OCI-LY7 (cell line): ENCODE measurements around the gene CAPN9. TPM values are rescaled to one million over a fixed set of nuclear protein-coding genes. Genes with fewer than 3 reads are reported as not detected.

ENCODE experiments used
- BruUV-seq: library from RNA; stranded (reverse); fragments of 400-500 nt; replicated peaks from 2 replicates; lab custom pipeline; 2021; lab: Mats Ljungman, UMichigan
- CTCF ChIA-PET: fragments of 300-600 bp; sonication (Branson Sonifier 250); formaldehyde crosslinking; loops from one replicate; lab custom pipeline; 2022; ENCODE audit warnings: antibody characterized with exemption; ENCODE audit not compliant: unreplicated experiment; lab: Charles Lee
- POLR2A ChIA-PET: fragments of 300-600 bp; sonication (Branson Sonifier 250); formaldehyde crosslinking; loops from one replicate; lab custom pipeline; 2022; ENCODE audit warnings: antibody characterized with exemption; lab: Charles Lee
- DNase-seq: peaks from one replicate; pipeline ENCODE4 v3.0.0-alpha.2; 2015; ENCODE audit warnings: low spot score
- H2AFZ ChIP-seq: fragments of 200-600 bp; sonication (generic), shearing (Covaris generic); 2 replicates; pipeline ENCODE4 v1.6.1; 2014; ENCODE audit warnings: mild to moderate bottlenecking, antibody characterized with exemption, low read length, moderate library complexity
- H3K27ac ChIP-seq: fragments of 200-600 bp; sonication (generic); 2 replicates; pipeline ENCODE4 v1.5.1; 2014; ENCODE audit warnings: mixed run types, low read depth, mild to moderate bottlenecking, moderate library complexity, low read length, inconsistent platforms; ENCODE audit not compliant: poor library complexity, severe bottlenecking
- H3K36me3 ChIP-seq: fragments of 200-600 bp; sonication (generic); 2 replicates; pipeline ENCODE4 v1.6.1; 2014; ENCODE audit warnings: mild to moderate bottlenecking, antibody characterized with exemption, low read length, moderate library complexity, mixed read lengths; ENCODE audit not compliant: insufficient read depth
- H3K4me1 ChIP-seq: fragments of 200-600 bp; sonication (generic); 2 replicates; pipeline ENCODE4 v1.5.1; 2014; ENCODE audit warnings: mild to moderate bottlenecking, low read length; ENCODE audit not compliant: insufficient read depth, poor library complexity, severe bottlenecking
- H3K4me2 ChIP-seq: fragments of 200-600 bp; sonication (generic); 2 replicates; pipeline ENCODE4 v1.6.1; 2014; ENCODE audit warnings: mild to moderate bottlenecking, low read length
- H3K4me3 ChIP-seq: fragments of 200-600 bp; sonication (generic); 2 replicates; pipeline ENCODE4 v1.5.1; 2014; ENCODE audit warnings: mild to moderate bottlenecking, low read depth, low read length; ENCODE audit not compliant: poor library complexity, severe bottlenecking
- H3K79me2 ChIP-seq: fragments of 200-600 bp; sonication (generic); 2 replicates; pipeline ENCODE4 v1.6.1; 2016; ENCODE audit warnings: low read depth, mild to moderate bottlenecking, low read length, moderate library complexity, mixed read lengths; ENCODE audit not compliant: insufficient read depth
- H3K9me2 ChIP-seq: fragments of 200-600 bp; sonication (generic); 2 replicates; pipeline ENCODE4 v1.6.1; 2016; ENCODE audit warnings: mild to moderate bottlenecking, low read length, mixed read lengths; ENCODE audit not compliant: insufficient read depth
- H3K9me3 ChIP-seq: fragments of 200-600 bp; sonication (generic); 2 replicates; pipeline ENCODE4 v1.6.1; 2014; ENCODE audit warnings: mild to moderate bottlenecking, mixed run types, low read length, mixed read lengths
- H4K20me1 ChIP-seq: fragments of 200-600 bp; sonication (generic); 2 replicates; pipeline ENCODE4 v1.6.1; 2014; ENCODE audit warnings: mild to moderate bottlenecking, antibody characterized with exemption, low read length, moderate library complexity, mixed read lengths; ENCODE audit not compliant: insufficient read depth
- CTCF ChIP-seq: fragments of 200-600 bp; sonication (generic); conservative IDR thresholded peaks from 2 replicates; pipeline ENCODE4 v1.5.1; 2014; ENCODE audit warnings: mild to moderate bottlenecking, antibody characterized with exemption, low read length, moderate library complexity, mixed read lengths
- EZH2phosphoT487 ChIP-seq: fragments of 200-600 bp; sonication (generic); IDR thresholded peaks from 2 replicates; pipeline ENCODE4 v1.6.1; 2018; ENCODE audit warnings: low read depth, borderline replicate concordance, mild to moderate bottlenecking, mixed run types, antibody characterized with exemption, low read length, moderate library complexity, mixed read lengths
- intact Hi-C: fragments of 100-400 bp; cut with micrococcal nuclease; formaldehyde crosslinking; loops from one replicate; pipeline ENCODE4 v1.10.0; 2022; ENCODE audit not compliant: unreplicated experiment
- total RNA-seq, 2 experiments: library from RNA; depleted of rRNA in 1 of 2; stranded (reverse); fragments of >200 nt in 1 of 2; shearing (Covaris generic) in 1 of 2; gene quantifications; 2 replicates each; pipeline ENCODE4 v1.2.3, GENCODE V29; 2014 to 2022

Gene CAPN9
- total RNA-seq, 2 experiments from 2014 or later: not detected

- no TSS peak for BruUV-seq
- H3K4me2 ChIP-seq: no peak overlapping the region
- no peaks in the 10 kb centered on the region for H3K9me2 ChIP-seq
- CTCF ChIA-PET: no interaction called here
- intact Hi-C loops: no loop called here
- no peak for DNase-seq
- POLR2A ChIA-PET: no interaction called here
- no peak for TF ChIP-seq CTCF
- no peak for TF ChIP-seq EZH2phosphoT487
- H3K36me3 ChIP-seq: no peaks in the 10 kb centered on the region
- no peaks in the 10 kb centered on the region for H3K4me1 ChIP-seq
- no peaks in the 10 kb centered on the region for H4K20me1 ChIP-seq
- H3K4me3 ChIP-seq: no peak overlapping the region
- H3K27ac ChIP-seq: no peak overlapping the region
- H3K9me3 ChIP-seq: no peaks in the 10 kb centered on the region
- H3K79me2 ChIP-seq: no peaks in the 10 kb centered on the region
- H2AFZ ChIP-seq: no peak overlapping the region
Measured at GRCh38 chr1:230778916-230779590, 31.9 kb downstream of the CAPN9 start.

- Histone ChIP-seq H4K20me1 (no peaks in the 10 kb centered on the region), H3K4me2 (no peak overlapping the region), H3K4me3 (no peak overlapping the region), H3K9me3 (no peaks in the 10 kb centered on the region), H3K27ac (no peak overlapping the region), H3K4me1 (no peaks in the 10 kb centered on the region), H2AFZ (no peak overlapping the region), H3K9me2 (no peaks in the 10 kb centered on the region), H3K79me2 (no peaks in the 10 kb centered on the region), H3K36me3 (no peaks in the 10 kb centered on the region)
- no peak for DNase-seq
- TF ChIP-seq EZH2phosphoT487 (no peak), CTCF (no peak)
- ChIA-PET POLR2A (no interaction called here), CTCF (no interaction called here)
- BruUV-seq: no TSS peak
- intact Hi-C loops: no loop called here
Measured at GRCh38 chr1:230781131-230781530, 33.9 kb downstream of the CAPN9 start.

- no peak for DNase-seq
- Histone ChIP-seq H3K79me2 (no peaks in the 10 kb centered on the region), H3K4me3 (no peak overlapping the region), H3K9me3 (no peaks in the 10 kb centered on the region), H3K4me2 (no peak overlapping the region), H3K36me3 (no peaks in the 10 kb centered on the region), H2AFZ (no peak overlapping the region), H3K4me1 (no peaks in the 10 kb centered on the region), H4K20me1 (no peaks in the 10 kb centered on the region), H3K9me2 (no peaks in the 10 kb centered on the region), H3K27ac (no peak overlapping the region)
- no TSS peak for BruUV-seq
- CTCF ChIA-PET: no interaction called here
- intact Hi-C loops: no loop called here
- TF ChIP-seq EZH2phosphoT487 (no peak), CTCF (no peak)
- POLR2A ChIA-PET: interaction anchor here (1.1 kb wide), 1 partner anchor 43 kb away, joined by 3 read pairs; no protein-coding TSS in a partner anchor
Measured at GRCh38 chr1:230781594-230781993, 34.4 kb downstream of the CAPN9 start.
